Inflammatory macrophage treated with lipopolysaccharide for 4 hours (primary cell): Measurements from ENCODE around the gene CREBZF.

Experiments used
- DNase-seq: peaks from one replicate; pipeline ENCODE4 v3.0.0-alpha.2; 2020

CREBZF gene

DNA sequence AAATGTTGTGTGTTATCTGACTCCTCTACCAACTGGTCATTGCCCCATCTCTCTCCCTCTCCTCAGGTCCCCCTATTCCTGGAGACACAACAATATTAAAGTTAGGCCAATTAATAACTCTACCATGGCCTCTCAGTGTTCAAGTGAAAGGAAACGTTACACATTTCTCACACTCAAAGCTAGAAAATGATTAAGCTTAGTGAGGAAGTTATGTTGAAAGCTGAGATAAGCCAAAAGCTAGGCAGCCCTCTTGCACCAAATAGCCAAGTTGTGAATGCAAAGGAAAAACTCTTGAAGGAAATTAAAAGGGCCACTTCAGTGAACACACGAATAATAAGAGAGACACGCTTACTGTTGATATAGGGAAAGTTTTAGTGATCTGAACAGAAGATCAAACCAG lies 44.7 kb downstream of the CREBZF start:
- DNase-seq, result no peak

DNA sequence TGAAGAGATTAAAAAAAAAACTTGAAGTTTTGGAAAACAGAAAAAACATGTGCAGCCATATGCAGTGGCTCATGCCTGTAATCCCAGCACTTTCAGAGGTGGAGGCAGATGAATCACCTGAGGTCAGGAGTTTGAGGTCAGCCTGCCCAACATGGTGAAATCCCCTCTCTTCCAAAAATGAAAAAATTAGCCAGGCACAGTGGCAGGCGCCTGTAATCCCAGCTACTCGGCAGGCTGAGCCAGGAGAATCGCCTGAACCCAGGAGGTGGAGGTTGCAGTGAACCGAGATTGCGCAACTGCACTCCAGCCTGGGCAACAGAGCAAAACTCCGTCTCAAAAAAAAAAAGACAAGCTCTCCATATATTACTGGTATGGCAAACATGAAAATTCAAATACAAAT lies 45.4 kb downstream of the CREBZF start:
- no peak for DNase-seq

DNA sequence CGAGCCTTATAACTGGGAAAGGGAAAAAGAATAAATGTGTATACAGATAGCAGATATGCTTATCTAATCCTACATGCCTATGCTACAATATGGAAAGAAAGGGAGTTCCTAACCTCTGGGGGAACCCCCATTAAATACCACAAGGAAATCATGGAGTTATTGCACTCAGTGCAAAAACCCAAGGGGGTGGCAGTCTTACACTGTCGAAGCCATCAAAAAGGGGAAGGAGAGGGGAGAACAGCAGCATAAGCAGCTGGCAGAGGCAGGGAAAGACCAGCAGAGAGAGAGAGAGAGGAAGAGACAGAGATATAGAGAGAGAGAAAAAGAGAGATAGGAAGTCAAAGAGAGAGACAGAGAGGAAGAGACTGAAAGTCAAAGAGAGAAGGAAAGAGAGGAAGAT lies 53.3 kb downstream of the CREBZF start:
- peak; percentile 69 for DNase-seq
